HG02623 (cell line): ENCODE measurements around the gene UGT1A7.
"Not testable (repeated sequence)": the region's sequence is repeated elsewhere in the genome, so short reads cannot be mapped to it uniquely, and the experiment has no call there.

Experiments
- ATAC-seq: cut with Tn5 transposase; IDR thresholded peaks from one replicate; pipeline ENCODE4 v1.9.1; 2021; ENCODE audit warnings: moderate library complexity; ENCODE audit not compliant: unreplicated experiment

Gene UGT1A7

DNA sequence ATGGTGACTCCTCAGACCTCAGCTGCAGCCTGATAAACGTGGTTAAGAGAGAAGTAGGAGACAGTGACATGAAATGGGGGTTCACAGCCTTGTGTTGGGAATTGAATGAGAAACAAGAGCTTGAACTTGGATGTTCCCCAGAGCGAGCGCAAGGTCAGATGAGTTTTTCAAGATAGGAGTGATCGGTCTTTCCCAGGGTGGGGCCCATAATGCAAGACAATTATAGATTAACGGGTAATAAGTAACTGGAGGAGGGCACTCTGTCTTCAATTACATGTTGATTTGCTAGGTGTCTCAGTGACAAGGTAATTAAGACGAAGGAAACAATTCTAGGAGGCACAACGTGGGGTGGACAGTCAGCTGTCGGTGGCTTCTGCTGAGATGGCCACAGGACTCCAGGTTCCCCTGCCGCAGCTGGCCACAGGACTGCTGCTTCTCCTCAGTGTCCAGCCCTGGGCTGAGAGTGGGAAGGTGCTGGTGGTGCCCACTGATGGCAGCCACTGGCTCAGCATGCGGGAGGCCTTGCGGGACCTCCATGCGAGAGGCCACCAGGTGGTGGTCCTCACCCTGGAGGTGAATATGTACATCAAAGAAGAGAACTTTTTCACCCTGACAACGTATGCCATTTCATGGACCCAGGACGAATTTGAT, 31.0 kb downstream of the UGT1A7 start, which contains the start of gene UGT1A5:
TSS of gene UGT1A5 (plus strand) at position 297 of the 651 bp plus-strand sequence. CDS start at position 382, 85 bp downstream.
- no peak for ATAC-seq

DNA sequence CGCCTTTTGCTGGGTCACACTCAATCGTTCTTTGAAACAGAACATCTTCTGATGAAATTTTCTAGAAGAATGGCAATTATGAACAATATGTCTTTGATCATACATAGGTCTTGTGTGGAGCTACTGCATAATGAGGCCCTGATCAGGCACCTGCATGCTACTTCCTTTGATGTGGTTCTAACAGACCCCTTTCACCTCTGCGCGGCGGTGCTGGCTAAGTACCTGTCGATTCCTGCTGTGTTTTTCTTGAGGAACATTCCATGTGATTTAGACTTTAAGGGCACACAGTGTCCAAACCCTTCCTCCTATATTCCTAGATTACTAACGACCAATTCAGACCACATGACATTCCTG, 31.5 kb downstream of the UGT1A7 start:
- ATAC-seq = no peak

DNA sequence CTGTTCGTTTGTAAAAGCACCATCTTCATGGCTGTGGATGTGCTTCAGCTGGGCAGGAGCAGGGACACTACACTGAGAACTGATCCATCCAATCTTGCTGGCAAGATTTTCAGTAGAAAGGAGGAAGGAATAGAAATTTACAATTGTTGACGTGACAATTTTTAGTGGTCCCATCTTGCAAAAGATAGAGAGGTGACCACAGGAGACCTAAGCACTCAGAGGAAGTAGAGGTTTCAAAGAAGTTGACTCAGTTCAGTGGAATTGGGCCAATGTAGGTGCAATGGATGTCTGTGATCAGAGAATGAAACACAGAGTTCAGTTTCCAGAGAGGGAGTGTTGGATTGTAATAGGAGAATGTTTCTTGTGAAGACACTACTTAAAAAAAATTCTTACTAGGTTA, 32.4 kb downstream of the UGT1A7 start:
- ATAC-seq = no peak

DNA sequence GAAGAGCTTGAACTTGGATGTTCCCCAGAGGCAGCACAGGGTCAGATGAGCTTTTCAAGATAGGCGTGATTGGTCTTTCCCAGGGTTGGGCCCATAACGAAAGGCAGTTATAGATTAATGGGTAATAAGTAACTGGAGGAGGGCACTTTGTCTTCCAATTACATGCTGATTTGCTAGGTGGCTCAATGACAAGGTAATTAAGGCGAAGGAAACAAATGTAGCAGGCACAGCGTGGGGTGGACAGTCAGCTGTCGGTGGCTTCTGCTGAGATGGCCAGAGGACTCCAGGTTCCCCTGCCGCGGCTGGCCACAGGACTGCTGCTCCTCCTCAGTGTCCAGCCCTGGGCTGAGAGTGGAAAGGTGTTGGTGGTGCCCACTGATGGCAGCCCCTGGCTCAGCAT, 36.9 kb downstream of the UGT1A7 start, which contains the start of gene UGT1A4:
TSS of gene UGT1A4 (plus strand) at position 185 of the 400 bp plus-strand sequence. CDS start at position 270, 85 bp downstream.
- no peak for ATAC-seq

DNA sequence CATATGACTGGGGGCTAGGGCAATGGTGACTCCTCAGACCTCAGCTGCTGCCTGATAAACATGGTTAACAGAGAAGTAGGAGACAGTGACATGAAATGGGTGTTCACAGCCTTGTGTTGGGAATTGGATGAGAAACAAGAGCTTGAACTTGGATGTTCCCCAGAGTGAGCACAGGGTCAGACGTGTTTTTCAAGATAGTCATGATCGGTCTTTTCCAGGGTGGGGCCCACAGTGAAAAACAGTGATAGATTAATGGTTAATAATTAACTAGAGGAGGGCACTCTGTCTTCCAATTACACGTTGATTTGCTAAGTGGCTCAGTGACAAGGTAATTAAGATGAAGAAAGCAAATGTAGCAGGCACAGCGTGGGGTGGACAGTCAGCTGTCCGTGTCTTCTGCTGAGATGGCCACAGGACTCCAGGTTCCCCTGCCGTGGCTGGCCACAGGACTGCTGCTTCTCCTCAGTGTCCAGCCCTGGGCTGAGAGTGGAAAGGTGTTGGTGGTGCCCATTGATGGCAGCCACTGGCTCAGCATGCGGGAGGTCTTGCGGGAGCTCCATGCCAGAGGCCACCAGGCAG, 47.1 kb downstream of the UGT1A7 start, which contains the start of gene UGT1A3:
TSS of gene UGT1A3 (plus strand) at position 320 of the 579 bp plus-strand sequence. CDS start at position 405, 85 bp downstream.
- ATAC-seq = no peak

DNA sequence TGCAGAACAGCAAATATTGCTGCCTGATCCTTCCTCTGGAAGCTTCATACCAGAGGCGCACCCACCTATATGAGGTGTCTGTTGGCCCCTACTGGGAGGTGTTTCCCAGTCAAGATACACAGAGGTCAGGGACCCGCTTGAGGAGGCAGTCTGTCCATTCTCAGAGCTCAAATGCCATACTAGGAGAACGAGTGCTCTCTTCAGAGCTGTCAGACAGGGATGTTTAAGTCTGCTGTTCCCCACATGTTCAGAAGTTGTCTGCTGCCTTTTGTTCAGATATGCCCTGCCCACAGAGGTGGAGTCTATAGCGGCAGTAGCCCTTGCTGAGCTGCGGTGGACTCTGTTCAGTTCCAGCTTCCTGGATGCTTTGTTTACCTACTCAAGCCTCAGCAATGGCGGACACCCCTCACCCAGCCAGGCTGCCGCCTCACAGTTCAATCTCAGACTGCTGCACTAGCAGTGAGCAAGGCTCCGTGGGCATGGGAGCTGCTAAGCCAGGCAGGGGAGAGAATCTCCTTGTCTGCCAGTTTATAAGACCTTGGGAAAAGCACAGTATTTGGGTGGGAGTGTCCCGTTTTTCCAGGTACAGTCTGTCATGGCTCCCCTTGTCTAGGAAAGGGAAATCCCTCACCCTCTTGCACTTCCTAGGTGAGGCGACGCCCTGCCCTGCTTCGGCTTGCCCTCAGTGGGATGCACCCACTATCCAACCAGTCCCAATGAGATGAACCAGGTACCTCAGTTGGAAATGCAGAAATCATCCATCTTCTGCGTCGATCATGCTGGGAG, 55.4 kb downstream of the UGT1A7 start:
- ATAC-seq = not testable (repeated sequence)

DNA sequence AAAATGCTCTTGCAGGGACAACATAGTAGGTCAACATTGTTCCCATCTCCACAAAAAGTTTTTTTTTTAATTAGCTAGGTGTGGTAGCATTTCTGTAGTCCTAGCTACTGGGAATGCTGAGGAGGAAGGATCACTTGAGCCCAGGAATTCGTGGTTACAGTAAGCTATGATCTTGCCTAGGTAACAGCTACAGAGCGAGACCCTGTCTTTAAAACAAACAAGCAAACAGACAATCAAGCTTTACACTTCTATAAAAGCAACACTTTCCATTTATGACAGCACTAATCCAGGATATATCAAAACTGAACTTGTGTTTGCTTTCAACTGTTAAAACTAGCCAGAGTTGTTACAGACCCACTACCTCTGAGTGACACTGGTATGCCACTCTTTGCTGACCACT, 59.2 kb downstream of the UGT1A7 start:
- no peak for ATAC-seq

GRCh38 chr2:233743464-233744259, 62.0 kb downstream of the UGT1A7 start:
- no peak for ATAC-seq

GRCh38 chr2:233745073-233745755, 63.5 kb downstream of the UGT1A7 start:
- no peak for ATAC-seq

- ATAC-seq = not testable (repeated sequence)
Observed at GRCh38 chr2:233745838-233746237, 64.1 kb downstream of the UGT1A7 start.

DNA sequence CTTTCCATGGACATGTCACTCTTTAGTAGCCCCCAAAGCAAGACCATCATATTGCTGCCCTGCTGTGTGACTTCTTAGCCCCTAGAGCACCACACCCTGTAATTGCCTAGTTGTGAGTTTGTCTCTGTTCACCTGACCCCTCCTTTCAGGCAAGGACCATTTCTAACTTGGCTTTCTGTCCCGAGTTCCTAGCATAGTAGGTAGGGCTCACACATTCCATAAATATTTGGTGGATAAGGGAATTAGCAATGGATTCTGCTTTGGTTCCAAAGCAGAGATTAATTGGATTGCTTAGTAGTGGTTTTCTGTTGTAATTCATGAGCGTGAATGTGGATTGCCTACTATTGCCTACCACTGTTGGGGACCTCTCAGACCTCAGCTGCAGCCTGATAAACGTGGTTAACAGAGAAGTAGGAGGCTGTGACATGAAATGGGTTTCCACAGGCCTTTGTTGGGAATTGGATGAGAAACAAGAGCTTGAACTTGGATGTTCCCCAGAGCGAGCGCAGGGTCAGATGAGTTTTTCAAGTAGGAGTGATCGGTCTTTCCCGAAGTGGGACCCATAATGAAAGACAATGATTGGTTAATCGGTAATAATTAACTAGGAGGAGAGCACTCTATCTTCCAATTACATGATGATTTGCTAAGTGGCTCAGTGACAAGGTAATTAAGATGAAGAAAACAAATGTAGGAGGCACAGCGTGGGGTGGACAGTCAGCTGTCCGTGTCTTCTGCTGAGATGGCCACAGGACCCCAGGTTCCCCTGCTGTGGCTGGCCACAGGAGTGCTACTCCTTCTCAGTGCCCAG, 65.0 kb downstream of the UGT1A7 start:
- no peak for ATAC-seq

DNA sequence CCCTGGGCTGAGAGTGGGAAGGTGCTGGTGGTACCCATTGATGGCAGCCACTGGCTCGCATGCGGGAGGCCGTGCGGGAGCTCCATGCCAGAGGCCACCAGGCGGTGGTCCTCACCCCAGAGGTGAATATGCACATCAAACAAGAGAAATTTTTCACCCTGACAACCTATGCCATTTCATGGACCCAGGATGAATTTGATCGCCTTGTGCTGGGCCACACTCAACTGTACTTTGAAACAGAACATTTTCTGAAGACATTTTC, 65.5 kb downstream of the UGT1A7 start:
- no peak for ATAC-seq

DNA sequence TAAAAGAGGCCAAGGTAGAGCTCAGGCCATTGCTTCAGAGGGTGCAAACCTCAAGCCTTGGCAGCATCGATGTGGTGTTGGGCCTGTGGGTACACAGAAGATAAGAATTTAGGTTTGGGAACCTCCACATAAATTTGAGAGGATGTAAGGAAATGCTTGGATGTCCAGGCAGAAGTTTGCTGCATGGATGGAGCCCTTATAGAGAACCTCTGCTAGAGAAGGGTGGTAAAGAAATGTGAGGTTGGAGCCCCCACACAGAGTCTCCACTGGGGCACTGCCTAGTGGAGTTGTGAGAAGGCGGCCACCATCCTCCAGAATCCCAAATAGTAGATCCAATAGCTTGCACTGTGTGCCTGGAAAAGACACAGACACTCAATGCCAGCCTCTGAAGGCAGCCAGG, 69.0 kb downstream of the UGT1A7 start:
- not testable (repeated sequence) for ATAC-seq

GRCh38 chr2:233751212-233752009, 69.7 kb downstream of the UGT1A7 start:
- not testable (repeated sequence) for ATAC-seq

DNA sequence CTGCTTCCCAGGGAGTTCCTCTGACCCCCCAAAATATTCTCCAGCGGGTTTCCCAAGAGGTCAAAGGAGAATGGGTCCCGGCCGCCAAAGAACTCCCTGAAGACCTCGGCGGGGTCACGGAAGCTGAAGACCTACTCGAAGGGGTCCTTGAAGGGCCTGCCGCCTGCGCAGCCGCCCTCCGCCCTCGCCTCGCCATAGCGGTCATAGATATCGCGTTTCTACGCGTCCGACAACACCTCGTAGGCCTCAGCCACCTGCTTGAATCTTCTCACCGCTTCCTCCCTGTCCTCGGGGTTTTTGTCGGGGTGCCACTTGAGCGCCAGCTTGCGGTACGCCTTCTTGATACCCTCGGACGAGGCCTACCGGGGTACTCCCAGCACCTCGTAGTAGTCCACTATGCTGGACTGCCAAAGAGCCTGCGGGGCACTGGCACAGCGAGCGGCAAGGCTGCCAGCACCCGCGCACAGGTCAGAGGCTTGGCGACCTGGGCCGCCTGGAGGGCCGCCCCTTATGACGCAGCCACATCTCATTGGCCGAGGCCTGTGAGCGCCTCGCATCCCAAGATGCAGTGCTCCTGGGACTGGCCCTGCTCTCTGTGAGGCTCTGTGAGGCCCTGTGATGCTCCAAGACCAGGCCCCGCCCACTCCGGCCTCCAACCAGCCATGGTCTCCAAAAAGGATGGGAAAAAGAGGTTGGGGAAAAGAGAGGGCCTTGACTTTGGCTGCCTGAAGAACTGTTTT, 73.3 kb downstream of the UGT1A7 start:
- no peak for ATAC-seq

- ATAC-seq = no peak
Observed at GRCh38 chr2:233756429-233757081, 74.9 kb downstream of the UGT1A7 start.

- ATAC-seq = no peak
Observed at GRCh38 chr2:233758141-233758540, 76.4 kb downstream of the UGT1A7 start.

- ATAC-seq = no peak
Observed at GRCh38 chr2:233758849-233759248, 77.1 kb downstream of the UGT1A7 start.
